Measurements from ENCODE around the gene NCBP3.
A peak's percentile ranks its signal among the peaks of the same experiment; 100 is the strongest.
"Not testable (repeated sequence)": the region's sequence is repeated elsewhere in the genome, so short reads cannot be mapped to it uniquely, and the experiment has no call there.

The NCBP3 gene

GRCh38 chr17:3848229-3848835, 2.3 kb upstream of the NCBP3 start:
- DNase-seq (ENCODE audit: low read depth in 1 of 2, low spot score in 1 of 2): no peak

GRCh38 chr17:3847165-3847670, 1.2 kb upstream of the NCBP3 start:
- no peak for DNase-seq (ENCODE audit: low read depth in 1 of 2, low spot score in 1 of 2)

- no peak for DNase-seq (ENCODE audit: low read depth in 1 of 2, low spot score in 1 of 2)
Measured at GRCh38 chr17:3846437-3847164, 555 bp upstream of the NCBP3 start.

DNA sequence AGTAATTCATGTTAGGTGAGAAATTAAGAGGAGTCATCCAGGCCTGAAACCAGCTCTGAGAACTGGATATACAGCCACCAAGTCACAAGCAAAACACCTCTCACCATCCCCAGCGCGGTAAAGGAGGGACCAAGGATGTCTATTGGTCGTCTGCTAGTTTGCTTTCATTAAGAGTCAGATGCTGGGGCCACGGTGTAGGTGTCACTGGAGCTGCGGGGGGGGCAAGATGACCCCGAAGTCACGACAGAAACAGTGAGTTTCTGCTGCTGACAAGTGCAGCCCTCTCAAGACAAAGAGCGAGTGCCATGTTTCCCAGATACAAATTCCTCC, 790 bp downstream of the NCBP3 start:
- peak; percentile 14 to 17 for DNase-seq (ENCODE audit: low read depth in 1 of 2, low spot score in 1 of 2)

DNA sequence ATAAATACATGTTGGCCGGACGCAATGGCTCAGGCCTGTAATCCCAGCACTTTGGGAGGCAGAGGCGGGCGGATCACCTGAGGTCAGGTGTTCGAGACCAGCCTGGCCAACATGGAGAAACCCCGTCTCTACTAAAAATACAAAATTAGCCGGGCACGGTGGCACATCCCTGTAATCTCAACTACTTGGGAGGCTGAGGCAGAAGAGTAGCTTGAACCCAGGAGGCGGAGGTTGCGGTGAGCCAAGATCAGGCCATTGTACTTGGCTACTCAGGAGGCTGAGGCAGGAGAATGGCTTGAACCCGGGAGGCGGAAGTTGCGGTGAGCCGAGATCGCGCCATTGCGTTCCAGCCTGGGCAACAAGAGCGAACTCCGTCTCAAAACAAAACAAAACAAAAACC, 1.5 kb downstream of the NCBP3 start:
- DNase-seq (ENCODE audit: low read depth in 1 of 2, low spot score in 1 of 2): not testable (repeated sequence)

DNA sequence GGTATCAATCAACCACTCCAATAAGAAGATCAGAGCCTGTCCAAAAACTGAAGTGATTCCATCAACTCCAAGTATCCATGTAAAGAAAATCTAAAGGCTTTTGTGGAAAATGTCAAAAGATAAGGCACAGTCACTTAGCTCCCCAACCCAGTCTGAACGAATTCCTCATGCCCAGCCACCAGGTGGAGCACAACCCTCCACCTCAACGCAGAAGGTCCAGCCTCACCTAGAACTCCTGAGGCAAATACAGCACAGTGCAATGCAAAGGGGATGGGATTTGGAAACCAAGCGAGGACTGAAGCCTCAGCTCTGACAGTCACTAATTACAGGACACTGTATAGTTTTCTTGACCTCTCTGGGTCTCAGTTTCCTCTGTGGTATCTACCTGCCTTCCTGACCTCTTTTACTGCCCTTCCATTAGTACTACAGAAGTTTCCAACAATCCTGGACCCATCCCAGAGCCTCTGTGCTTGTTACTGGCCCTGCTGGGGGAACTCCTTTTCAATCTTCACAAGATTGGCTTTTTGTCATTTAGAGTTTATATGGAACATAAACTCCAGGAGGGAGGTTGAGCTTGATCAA, 2.0 kb downstream of the NCBP3 start:
- DNase-seq (ENCODE audit: low read depth in 1 of 2, low spot score in 1 of 2): peak; percentile 9 to 21

DNA sequence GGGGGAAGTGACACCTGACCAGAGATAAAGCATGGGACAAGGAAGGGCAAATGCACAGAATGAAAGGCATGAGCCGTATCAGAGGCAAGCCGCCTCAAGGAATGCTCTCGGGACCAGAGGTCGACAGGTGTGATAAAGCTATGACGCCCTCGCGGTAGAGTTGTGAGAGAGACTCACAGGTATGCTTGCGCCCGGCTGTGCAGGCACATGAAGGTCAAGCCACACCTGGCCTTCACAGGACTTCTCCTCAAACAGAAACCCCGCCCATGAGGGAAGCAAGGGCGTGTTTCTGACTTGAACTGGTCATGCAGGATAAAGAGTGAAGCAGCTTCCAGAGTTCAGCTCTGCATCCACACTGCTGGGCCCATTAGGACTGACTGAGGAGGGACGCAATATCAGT, 7.8 kb downstream of the NCBP3 start:
- no peak for DNase-seq (ENCODE audit: low read depth in 1 of 2, low spot score in 1 of 2)

DNA sequence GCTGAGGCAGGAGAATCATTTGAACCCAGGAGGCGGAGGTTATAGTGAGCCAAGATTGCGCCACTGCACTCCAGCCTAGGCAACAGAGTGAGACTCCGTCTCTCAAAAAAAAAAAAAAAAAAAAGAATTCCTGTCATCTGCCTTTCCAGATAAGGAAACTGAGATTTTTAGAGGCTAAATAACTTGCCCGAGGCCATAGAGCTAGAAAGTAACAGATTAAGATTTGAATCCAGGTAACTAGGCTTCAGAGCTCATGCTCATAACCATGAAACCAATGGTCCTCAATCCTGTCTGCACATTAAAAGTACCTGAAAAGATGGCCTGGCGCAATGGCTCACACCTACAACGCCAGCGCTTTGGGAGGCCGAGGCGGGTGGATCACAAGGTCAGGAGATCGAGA, 9.5 kb downstream of the NCBP3 start:
- DNase-seq (ENCODE audit: low read depth in 1 of 2, low spot score in 1 of 2): no peak

DNA sequence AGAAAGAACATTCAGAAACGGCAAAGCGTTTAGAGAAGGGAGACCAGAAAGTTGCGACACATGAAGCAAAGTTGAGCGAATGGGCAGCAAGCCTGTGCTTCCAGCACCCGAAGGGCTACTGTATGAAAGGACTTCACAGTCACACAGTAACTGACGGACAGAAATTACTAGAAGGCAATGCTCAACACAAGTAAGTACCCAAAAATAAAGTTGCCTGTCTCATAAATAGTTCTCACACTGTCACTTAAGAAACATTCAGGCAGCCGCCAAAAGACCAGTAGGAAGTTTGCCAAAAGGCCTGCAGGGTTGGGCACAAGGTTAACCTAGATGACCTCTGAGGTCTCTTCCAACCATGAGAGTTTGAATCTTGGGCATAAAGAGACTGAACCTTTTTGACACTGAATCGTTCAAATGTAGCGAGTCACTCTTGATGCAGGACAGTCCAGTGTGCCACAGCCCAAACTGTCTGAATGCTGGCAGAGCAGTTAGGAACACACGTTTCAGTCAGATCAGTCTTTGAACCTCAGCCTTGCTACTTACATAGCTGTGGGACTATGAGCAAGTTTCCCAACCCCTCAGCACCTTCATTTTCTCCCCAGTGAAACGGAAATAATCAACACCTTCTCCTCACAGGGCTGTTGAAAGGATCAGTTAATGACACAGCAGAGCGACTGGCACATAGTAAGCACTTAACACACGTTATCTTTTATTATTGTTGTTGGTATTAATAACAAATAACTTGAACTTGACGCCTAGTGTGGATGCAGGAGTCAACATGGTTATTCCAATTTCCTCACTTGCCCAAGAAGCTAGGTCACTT, 10.4 kb downstream of the NCBP3 start:
- no peak for DNase-seq (ENCODE audit: low read depth in 1 of 2, low spot score in 1 of 2)

GRCh38 chr17:3834811-3835210, 11.2 kb downstream of the NCBP3 start:
- no peak for DNase-seq (ENCODE audit: low read depth in 1 of 2, low spot score in 1 of 2)

GRCh38 chr17:3828852-3829232, 17.2 kb downstream of the NCBP3 start:
- no peak for DNase-seq (ENCODE audit: low read depth in 1 of 2, low spot score in 1 of 2)

DNA sequence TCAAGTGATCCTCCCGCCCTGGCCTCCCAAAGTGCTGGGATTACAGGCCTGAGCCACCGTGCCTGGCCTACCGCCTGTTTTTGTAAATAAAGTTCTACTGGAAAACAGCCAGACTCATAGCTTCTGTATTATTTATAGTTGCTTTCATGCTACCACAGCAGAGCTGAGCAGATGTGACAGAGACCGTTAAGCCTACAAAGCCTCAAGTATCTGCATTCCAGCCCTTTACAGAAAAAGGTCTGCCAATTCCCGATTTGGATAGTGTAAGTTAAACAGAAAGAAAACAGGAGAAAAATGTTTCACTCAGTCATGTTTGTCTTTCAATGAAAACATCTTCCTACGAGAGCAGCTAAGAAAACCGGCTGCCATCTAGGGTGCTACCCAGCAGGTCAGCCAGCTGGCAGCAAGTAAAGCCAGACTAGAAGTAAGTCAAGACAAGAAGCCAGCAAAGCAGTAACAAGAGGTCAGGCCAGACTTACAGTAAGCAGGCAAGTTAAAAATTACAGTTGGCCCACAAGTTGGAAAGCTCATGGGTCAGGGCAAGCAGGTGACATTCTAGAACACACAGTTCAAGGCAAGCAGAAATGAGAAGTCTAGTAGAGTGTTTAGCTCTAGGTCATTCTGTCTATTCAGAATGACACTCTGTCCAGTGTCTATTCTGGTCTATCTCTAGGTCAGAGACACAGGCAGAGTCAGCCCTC, 17.7 kb downstream of the NCBP3 start:
- no peak for DNase-seq (ENCODE audit: low read depth in 1 of 2, low spot score in 1 of 2)

DNA sequence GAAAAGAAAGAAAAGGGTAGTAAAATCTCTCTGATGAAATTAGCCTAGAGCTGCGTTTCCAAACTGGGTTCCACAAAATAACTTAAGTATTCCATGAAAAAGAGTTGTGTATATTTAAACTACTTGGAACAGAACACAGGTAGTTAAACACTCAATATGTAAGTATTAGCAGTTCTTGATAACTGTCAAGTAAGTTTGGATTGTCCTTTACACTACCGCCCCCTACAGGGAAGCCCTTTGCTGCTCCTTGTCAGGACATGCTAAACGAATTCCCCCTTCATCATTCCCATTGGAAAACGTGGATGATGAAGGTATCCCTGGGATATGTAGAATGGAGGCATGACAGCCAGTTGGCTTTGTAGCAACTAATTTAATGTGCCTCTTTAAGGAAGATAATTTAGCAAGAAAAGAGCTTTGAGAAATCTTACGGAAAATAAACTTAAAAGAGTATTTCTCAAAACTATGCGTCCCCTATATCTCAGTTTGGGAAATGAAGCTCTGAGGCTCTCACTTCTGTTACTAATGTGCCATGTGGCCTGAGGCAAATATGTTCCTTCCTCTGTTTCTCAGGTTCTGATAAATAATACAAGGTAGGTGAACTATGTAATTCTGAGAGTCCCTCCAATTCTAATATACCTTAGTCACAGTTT, 18.8 kb downstream of the NCBP3 start:
- DNase-seq (ENCODE audit: low read depth in 1 of 2, low spot score in 1 of 2): peak; percentile 32 to 55

DNA sequence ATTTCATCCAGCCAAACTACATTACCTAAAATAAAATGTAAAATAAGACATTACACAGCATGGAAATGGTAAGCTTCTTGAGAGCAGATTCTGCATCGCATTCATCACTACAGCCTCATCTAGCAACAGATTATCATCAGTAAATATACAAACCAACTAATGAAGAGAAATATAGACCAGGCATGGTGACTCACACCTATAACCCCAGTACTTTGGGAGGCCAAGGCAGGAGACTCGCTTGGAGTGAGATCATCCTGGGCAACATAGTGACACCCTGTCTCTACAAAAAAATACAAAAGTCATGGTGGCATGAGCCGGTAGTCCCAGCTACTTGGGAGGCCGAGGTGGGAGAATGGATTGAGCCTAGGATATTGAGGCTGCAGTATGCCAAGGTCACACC, 19.9 kb downstream of the NCBP3 start:
- no peak for DNase-seq (ENCODE audit: low read depth in 1 of 2, low spot score in 1 of 2)

- DNase-seq (ENCODE audit: low read depth in 1 of 2, low spot score in 1 of 2): no peak
Measured at GRCh38 chr17:3821101-3821500, 24.9 kb downstream of the NCBP3 start.

DNA sequence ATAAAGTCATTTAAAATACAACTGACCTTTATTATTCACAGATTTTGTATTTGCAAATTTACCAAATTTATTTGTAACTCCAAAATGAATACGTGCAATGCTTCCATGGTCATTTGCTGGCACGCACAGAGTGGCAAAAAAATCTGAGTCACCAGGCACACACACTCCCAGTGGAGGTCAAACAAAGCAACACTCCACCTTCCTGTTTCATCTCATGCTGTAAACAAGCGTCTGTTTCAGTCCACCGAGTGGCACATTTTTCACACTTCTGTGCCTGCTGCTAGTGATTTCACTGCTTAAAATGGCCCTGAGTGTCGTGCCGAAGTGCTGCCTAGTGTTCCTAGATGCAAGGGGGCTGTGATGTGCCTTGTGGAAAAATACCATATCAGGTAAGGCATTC, 27.3 kb downstream of the NCBP3 start:
- DNase-seq (ENCODE audit: low read depth in 1 of 2, low spot score in 1 of 2): no peak

GRCh38 chr17:3817851-3818605, 28.0 kb downstream of the NCBP3 start:
- DNase-seq (ENCODE audit: low read depth in 1 of 2, low spot score in 1 of 2): no peak

DNA sequence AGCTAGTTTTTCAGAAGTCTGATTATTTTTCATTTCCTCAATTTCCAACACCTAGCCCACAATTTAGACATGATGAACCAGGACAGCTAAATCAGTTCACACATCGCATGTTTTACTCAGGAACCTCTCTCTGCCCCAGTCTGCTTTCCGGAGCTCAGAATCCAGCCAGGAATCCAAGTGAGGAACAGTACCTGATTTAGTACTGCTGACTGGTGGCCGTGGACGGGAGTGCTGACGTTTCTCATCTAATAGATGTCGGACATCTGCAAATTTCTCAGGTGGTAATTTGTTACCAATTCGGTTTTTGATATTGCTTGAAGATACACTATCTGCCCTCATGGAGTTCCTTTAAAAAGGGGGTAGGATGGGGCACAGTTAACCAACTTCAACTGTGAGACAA, 30.1 kb downstream of the NCBP3 start:
- no peak for DNase-seq (ENCODE audit: low read depth in 1 of 2, low spot score in 1 of 2)

DNA sequence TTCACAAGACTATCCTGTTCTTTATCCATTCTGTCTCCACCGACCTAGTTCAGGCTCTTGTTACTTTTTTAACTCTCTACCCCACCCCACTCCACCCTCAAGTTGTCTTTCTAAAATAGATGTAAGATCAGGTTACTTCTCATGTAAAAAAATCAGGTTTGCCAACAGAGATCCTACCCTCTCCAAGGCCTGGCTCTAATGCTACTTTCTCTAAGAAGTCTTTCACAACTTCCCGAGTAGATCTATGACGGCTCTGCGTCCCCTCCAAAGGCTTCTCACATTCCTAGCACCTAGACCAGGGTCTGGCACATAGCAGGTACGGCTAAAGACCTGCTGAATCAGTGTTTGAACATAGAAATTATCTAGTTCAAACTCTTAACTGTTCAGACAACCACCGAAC, 30.9 kb downstream of the NCBP3 start:
- no peak for DNase-seq (ENCODE audit: low read depth in 1 of 2, low spot score in 1 of 2)

DNA sequence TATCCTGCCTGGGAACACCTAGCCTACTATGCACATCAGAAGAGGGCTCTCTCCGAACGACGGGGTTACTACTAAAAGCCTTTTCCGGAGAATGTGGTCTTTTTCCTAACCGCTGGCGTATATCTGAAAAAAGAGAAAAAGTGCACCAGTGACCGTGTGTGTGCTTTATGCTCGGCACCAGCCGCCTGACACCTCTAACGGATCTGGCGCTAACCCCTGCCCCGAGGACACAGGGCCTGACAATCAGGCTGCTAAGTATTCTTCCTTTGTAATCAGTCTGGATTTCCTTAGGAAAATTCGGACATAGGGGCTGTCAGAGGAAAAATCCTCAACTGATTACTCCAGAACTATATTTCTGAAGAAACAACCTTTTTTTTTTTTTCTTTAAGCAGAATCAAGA, 31.7 kb downstream of the NCBP3 start:
- DNase-seq (ENCODE audit: low read depth in 1 of 2, low spot score in 1 of 2): no peak

Data from activated CD4-positive, alpha-beta T cell treated with anti-CD3 and anti-CD28 coated beads, Interleukin-2, amount 50 U/mL, for 24 hours (primary cell).